GM19397 (cell line): ENCODE measurements around the gene PROSER3.
A peak's percentile ranks its signal among the peaks of the same experiment; 100 is the strongest.
"Not testable (repeated sequence)": the region's sequence is repeated elsewhere in the genome, so short reads cannot be mapped to it uniquely, and the experiment has no call there.

ENCODE experiments used
- ATAC-seq: cut with Tn5 transposase; IDR thresholded peaks from one replicate; pipeline ENCODE4 v1.9.1; 2021; ENCODE audit warnings: mild to moderate bottlenecking, moderate library complexity; ENCODE audit not compliant: unreplicated experiment

Gene PROSER3

GRCh38 chr19:35753634-35754369, 4.2 kb upstream of the PROSER3 start:
- no peak for ATAC-seq

GRCh38 chr19:35754370-35755130, 3.4 kb upstream of the PROSER3 start:
- ATAC-seq = no peak

- no peak for ATAC-seq
These were observed 2.8 kb upstream of the PROSER3 start for GRCh38 chr19:35755131-35755549.

GRCh38 chr19:35755550-35756376, 2.2 kb upstream of the PROSER3 start:
- ATAC-seq = no peak

GRCh38 chr19:35756377-35757230, 1.4 kb upstream of the PROSER3 start, which contains the start of gene HSPB6:
Gene HSPB6 (minus strand): TSS chr19:35757029. CDS start chr19:35757008, 21 bp downstream.
- ATAC-seq = no peak

GRCh38 chr19:35757231-35757748, 686 bp upstream of the PROSER3 start:
- ATAC-seq = no peak

- ATAC-seq = no peak
These were observed 1.7 kb downstream of the PROSER3 start for GRCh38 chr19:35759697-35760096.

- no peak for ATAC-seq
These were observed 2.9 kb downstream of the PROSER3 start for GRCh38 chr19:35760711-35761349.

- ATAC-seq = no peak
These were observed 6.7 kb downstream of the PROSER3 start for GRCh38 chr19:35764432-35765315.

- no peak for ATAC-seq
These were observed 8.7 kb downstream of the PROSER3 start for GRCh38 chr19:35766571-35767104.

- ATAC-seq = no peak
These were observed 9.5 kb downstream of the PROSER3 start for GRCh38 chr19:35767288-35768081.

- no peak for ATAC-seq
These were observed 10.1 kb downstream of the PROSER3 start for GRCh38 chr19:35768082-35768421.

GRCh38 chr19:35772362-35772761, 14.4 kb downstream of the PROSER3 start:
- ATAC-seq = not testable (repeated sequence)

GRCh38 chr19:35773020-35773806, 15.2 kb downstream of the PROSER3 start:
- ATAC-seq = no peak

GRCh38 chr19:35774274-35775045, 16.5 kb downstream of the PROSER3 start:
- no peak for ATAC-seq

- ATAC-seq = peak; percentile 9
These were observed 17.0 kb downstream of the PROSER3 start for GRCh38 chr19:35775046-35775297.
